Skin of body (tissue), 2 donors: ENCODE results near the gene A2ML1. TPM values are rescaled to one million over a fixed set of nuclear protein-coding genes. Genes with fewer than 3 reads are reported as not detected.
"Not testable (repeated sequence)": the region's sequence is repeated elsewhere in the genome, so short reads cannot be mapped to it uniquely, and the experiment has no call there.

ENCODE experiments used
- DNase-seq: peaks from one replicate; lab custom pipeline; 2025; lab: John Stamatoyannopoulos, UW
- total RNA-seq: library from RNA; depleted of rRNA; stranded (reverse); fragments of >200 nt; gene quantifications from one replicate; pipeline ENCODE4 v1.2.3, GENCODE V29; 2014

A2ML1 gene
- total RNA-seq, 1 donor from 2014 or later, result 46.5 TPM

DNA sequence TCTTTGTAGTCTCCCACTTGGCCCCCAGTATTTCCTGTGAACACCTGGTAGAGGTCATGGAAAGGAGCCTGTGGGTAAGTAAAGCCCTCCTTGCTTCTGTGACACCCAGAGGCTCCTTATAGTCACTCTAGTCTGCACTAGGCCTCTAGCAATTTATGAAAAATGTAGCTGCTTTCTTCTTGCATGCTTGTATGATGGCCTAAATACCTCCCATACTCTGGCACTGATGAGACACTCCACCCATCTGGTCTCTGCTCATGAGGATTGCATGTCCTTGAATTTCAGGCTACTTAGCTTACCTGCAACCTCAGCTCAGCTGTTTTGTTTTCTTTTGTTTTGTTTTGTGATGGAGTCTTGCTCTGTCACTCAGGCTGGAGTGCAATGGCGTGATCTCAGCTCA, 4.6 kb upstream of the A2ML1 start:
- DNase-seq, result peak; percentile 4

DNA sequence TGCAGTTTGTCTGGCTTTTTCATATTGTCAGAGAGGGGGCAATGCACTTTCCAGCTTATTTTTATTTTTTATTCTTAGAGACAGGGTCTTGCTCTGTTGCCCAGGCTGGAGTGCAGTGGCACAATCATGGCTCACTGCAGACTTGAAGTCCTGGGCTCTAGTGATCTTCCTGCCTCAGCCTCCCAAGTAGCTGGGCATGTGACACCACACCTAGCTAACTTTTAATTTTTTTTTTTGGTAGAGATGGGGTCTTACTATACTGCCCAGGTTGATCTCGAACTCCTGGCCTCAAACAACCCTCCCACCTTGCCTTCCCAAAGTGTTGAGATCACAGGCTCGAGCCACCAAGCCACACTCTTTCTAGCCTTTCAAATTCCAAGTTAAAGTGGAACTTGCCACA, 3.9 kb upstream of the A2ML1 start:
- DNase-seq, result no peak

GRCh38 chr12:8819666-8819980, 2.8 kb upstream of the A2ML1 start:
- no peak for DNase-seq

- not testable (repeated sequence) for DNase-seq
Measured at GRCh38 chr12:8820676-8821407, 1.6 kb upstream of the A2ML1 start.

DNA sequence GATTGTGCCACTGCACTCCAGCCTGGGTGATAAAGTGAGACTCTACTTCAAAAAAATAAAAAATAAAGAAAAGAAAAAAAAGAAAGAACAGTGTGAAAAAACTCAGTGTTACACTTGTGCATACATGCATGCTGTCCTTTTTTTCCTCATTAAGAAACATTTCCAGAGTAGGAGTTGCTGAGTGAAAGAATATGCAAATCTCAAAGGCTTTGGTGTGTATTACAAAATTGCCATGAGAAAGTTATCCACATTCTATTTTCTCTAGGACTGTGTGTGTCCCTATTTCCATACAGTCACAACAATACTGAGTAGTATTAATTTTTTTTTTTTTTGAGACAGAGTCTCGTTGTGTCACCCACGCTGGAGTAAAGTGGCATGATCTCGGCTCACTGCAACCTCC, 830 bp upstream of the A2ML1 start:
- DNase-seq, result no peak

GRCh38 chr12:8823565-8824300, 1.3 kb downstream of the A2ML1 start:
- DNase-seq, result no peak

- no peak for DNase-seq
Measured at GRCh38 chr12:8827551-8828256, 5.3 kb downstream of the A2ML1 start.

DNA sequence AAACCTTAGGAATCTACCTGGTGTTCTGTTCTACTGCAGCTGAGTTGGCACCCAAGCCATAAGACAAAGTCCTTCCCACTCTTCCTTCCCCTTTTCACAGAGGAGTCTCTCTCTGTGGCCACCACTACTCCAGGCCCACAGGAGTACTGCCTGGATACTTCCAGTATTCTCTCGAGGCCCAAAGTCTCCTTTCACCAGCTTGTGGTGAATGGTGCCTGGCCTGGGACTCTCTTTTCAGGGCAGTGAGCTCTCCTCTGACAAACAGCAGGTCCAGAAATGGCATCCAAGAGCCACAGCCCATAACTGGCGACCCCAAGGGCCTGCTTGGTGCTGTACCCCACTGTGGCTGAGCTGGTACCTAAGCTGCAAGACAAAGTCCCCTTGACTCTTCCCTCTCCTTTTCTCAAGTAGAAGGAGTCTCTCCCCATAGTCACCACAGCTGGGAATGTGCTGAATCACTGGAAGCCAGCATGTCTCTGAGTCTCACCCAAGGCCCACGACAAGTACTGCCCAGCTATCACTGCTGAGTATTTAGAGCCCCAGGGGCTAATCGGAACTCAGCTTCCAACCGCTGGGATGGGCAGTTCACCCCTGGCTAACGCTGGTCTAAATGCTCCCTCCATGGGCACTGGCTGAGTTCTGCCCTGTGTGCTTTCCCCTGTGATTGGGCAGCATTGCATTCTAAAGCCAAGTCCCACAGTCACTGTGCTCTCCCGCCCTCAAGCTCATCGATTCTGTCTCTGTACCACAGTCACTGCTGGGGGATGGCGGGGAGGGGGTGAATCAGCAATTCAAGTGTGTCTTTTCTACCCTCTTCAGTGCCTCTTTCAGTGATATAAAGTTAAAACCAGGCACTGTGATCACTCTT, 6.1 kb downstream of the A2ML1 start:
- DNase-seq, result no peak

DNA sequence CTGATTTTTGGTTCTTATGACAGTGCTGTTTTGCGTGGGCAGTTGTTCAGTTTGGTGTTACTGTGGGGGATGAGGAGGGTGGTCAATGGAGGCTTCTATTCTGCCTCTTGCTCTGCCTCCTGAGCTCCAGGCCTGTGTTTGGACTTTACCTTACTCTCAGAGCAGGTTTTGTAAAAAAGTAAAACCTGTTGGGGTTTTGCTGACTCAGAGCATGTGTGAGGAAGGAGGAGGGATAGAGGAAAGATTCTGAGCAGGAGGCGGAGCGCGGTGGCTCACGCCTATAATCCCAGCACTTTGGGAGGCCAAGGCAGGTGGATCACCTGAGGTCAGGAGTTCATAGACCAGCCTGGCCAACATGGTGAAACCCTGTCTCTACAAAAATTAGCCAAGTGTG, 6.7 kb downstream of the A2ML1 start:
- no peak for DNase-seq

GRCh38 chr12:8829621-8830020, 7.2 kb downstream of the A2ML1 start:
- DNase-seq, result no peak

- no peak for DNase-seq
Measured at GRCh38 chr12:8831116-8831515, 8.7 kb downstream of the A2ML1 start.

- no peak for DNase-seq
Measured at GRCh38 chr12:8832500-8832899, 10.1 kb downstream of the A2ML1 start.

DNA sequence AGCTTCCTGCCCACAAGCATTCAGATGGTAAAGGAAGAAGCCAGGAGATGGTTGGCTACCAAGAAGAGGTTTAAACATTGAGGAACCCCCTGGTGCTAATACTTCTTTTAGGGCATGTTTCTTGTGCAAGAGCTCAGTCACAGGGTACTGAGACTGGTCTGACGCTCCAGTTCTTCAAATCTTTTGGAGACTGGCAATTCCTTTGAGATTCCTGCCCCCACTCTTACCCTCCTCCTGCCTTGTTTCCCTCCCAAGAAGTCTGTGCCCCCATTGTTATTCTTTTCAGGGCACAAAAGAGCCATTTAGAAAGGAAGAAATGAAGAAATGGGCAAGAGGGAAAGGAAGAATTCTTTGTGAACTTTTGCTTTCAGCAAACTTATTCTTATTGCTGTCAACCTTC, 11.8 kb downstream of the A2ML1 start:
- DNase-seq, result no peak

DNA sequence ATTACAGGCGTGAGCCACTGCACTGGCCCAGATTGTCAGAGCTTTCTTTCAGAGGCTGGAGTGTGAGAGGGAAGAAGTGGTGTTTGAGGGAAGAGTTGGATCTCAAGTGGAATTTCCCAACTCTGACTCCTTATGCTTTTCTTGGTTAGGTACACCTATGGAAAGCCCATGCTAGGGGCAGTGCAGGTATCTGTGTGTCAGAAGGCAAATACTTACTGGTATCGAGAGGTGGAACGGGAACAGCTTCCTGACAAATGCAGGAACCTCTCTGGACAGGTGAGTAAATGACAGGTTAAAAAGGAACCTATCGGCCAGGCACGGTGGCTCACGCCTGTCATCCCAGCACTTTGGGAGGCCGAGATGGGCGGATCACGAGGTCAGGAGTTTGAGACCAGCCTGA, 14.9 kb downstream of the A2ML1 start:
- no peak for DNase-seq

DNA sequence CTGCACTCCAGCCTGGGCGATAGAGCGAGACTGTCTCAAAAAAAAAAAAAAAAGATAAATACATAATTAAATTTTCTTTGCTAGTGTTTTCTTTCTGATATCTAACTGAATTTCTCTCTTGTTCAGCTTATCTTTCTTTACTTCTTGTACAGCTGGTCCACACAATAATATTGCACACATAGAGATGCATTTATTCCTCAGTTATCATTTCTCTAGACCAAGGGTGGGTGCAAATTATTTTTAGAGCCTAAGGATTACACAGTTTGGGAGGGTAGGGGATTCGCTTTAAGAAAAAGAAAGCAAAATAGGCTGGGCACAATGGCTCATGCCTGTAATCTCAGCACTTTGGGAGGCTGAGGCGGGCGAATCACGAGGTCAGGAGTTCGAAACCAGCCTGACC, 17.9 kb downstream of the A2ML1 start:
- no peak for DNase-seq

DNA sequence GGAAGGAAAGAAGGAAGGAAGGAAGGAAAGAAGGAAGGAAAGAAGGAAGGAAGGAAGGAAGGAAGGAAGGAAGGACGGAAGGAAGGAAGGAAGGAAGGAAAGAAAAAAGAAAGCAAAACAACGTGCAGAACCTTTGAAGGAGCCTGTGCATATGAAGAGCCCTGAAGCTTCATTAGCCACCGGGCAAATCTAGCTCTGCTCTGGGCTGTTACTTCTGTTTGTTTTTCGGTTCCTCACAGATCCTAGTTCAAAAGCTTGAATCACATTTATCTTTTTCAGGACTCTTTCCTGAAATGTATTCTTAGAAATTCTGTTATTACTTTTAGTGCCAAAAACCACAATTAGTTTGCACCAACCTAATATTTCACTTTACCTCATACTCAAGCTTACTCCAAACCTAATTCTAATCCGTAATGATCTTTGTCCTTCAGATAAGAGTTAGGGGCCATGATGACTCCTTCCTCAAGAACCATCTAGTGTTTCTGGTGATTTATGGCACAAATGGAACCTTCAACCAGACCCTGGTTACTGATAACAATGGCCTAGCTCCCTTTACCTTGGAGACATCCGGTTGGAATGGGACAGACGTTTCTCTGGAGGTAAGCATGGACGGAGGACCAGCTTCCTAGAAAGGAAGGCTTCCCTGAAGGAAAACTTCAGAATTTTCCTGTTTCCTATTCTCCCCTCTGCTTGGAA, 18.7 kb downstream of the A2ML1 start:
- DNase-seq, result no peak

GRCh38 chr12:8841778-8842177, 19.4 kb downstream of the A2ML1 start:
- no peak for DNase-seq

DNA sequence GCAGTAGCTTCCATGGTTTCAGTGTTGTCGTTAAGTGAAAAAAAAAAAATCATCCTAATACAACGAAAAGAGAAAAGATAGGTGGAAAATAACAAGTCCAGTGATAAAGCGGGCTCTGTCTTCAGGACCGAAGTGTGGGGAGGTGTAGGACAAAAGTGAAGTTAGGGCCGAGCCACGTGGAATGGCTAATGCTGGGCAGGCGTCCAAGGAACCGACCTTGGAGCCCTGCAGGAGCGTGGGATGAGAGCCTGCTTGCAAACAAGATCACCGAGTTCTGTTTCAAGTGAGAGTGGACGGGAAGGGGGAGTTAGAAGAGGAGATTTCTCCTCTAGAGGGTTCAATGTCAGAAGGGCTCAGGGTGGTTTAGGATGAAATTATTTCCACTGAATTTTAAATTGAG, 22.2 kb downstream of the A2ML1 start:
- DNase-seq, result no peak

GRCh38 chr12:8846305-8846704, 23.9 kb downstream of the A2ML1 start:
- DNase-seq, result no peak

- DNase-seq, result no peak
Measured at GRCh38 chr12:8847435-8847834, 25.0 kb downstream of the A2ML1 start.

DNA sequence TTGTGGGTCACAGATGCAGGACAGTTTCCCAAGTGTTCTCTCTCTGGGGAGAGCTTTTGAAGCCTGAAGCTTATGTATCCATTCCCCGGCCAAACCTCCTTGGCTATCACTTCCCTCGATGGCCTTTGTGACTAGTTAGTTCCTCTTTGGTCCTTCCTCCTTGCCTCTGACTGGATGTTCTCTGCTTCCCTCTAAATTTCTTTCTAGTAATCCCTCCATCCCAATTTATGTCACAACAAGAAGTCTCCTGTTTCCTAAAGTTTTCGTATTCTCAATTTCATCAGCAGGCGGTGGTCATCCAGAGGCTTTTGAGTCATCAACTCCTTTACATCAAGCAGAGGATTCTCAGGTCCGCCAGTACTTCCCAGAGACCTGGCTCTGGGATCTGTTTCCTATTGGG, 27.5 kb downstream of the A2ML1 start:
- DNase-seq, result no peak
